Stimulated activated CD4-positive, alpha-beta T cell treated with anti-CD3 and anti-CD28 coated beads, TNF-alpha, amount 100 ng/mL, for 1 hour (primary cell): ENCODE measurements around the gene CD44.
"Not testable (repeated sequence)": the region's sequence is repeated elsewhere in the genome, so short reads cannot be mapped to it uniquely, and the experiment has no call there.

ENCODE experiments used
- DNase-seq, 3 donors: peaks; one replicate each; pipeline ENCODE4 v3.0.0-alpha.2; 2020; ENCODE audit warnings: low read depth in 3 of 3, low spot score in 1 of 3

CD44 gene

DNA sequence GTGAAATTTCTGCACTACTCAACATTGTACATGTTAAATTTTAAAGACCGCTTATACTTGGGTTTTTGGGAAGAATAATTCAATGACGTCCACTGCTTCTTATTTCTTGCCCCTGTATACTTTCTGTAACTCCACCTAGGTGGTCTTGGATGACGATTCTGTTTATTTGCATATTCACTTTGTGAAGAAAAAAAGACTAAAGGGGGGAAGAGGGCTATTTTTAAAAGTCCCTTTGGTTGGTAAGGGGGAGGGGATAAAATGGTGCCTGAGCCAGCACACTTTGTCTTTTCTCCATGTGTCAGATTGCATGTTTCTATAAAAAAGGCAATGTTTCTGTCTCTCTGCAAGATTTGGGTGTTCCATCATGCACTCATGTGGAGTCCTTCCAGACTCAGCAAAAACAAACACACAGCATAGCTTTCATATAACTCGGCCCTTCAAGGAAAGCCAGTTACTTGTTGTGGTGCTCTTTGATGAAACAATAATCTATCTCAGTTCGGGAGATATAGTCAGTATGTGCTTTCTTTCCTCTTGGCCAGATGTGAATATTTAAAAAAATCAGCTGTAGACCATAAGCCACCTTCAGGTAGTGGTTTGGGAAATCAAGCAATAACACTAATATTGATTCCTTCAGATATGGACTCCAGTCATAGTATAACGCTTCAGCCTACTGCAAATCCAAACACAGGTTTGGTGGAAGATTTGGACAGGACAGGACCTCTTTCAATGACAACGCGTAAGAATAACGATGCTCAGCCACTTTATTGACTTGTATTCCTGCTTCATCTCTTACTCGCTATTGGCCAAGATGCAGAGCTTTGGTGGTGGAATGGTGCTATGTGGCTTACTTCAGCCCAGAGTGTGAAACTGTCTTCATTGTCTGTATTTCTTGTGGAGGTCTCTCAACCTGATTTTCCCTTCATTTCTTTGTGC lies 68.8 kb downstream of the CD44 start:
- no peak for DNase-seq

DNA sequence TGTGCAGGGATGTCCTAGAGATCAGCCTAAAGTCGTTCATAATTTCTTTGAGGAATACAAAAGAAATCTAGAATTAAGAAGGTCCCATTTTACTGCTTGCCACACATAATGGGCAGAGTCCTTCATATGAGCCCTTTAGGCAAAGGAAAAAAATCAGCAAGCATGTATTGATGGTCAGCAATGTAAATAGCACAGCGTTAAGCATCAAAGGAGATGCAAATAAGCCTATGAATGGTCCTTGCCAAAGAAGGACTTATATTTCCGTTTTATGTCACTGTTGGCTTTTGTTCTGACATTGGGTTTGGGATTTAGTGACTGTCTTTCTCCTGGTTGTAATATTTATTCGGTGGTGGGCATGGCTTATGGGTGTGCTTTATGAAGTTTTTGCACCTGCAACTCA lies 69.8 kb downstream of the CD44 start:
- no peak for DNase-seq

DNA sequence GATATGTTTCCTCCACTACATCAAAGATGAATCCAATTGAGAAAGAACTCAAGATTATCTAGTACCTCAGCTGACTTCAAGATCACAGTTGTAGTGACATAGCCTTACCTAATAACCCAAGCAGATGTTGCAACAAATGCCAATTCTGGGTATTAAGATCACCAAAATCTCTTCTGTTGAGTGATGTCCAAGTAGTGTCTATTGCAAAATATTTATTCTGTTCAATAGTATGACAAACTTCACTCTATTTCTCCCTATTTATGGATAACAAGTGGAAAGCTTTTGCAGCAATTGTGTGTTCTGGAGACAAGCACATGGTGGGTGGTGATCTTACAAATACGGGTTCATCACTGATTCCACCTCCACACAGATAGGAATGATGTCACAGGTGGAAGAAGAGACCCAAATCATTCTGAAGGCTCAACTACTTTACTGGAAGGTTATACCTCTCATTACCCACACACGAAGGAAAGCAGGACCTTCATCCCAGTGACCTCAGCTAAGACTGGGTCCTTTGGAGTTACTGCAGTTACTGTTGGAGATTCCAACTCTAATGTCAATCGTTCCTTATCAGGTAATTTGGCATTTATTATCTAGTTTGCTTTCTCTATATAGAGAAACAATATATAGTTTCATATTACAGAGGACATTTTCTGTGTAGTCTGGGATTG lies 72.0 kb downstream of the CD44 start:
- no peak for DNase-seq

DNA sequence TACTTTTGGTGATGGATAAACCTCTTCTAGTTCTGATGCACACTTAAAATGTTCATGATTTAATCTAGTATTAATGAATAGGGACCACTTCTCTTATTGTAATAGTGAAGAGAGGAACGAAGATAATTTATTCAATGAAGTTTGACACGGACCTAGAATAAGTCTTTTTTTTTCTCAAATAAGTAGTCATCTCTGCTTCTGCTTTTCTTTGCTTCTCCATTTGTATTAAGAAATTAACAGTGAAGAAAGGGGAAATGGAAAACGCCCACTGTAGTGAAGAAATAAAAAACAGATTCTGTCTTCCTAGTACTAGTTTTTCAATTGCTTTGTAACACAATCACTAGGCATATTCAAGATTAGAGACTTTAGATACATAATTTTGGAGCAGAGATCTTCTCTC lies 73.0 kb downstream of the CD44 start:
- no peak for DNase-seq

DNA sequence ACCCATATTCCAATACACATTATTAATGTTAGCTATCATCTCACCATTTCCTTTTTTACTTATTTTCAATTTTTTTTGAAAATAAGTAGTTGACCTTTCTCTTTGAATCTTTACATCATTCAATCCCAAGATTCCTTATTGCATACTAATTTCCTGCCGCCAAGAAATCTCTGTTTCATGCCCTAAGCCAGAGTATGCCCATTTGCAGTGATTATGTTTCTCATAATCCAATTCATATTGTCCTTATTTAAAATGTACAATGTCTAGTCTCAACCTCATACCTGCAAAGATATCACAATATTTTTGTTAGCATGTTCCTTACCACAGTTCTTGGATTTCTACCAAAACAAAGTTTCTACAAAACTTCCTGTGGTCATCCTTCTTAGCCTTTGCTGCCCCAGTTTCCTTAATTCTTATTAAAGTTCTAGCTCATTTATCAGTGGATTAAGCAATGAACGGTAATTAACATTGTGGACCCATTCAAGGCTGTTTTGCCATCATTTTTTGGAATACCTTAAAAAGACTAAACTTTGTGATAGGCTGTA lies 75.3 kb downstream of the CD44 start:
- no peak for DNase-seq

DNA sequence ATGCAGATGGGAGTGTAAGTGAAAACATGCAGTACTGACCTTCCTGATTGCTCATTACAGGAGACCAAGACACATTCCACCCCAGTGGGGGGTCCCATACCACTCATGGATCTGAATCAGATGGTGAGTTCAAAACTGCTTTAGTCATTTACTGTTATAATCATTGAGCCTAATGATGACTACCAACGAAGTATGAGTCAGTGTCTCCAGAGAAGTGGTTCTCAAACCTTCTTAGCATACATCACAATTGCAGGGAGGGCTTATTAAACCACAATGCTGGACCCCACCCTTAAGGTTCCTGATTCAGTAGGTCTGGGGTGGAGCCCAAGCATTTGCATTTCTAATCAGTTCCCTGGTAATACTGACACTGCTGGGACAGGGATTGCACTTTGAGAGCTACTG lies 75.8 kb downstream of the CD44 start:
- DNase-seq = no peak

DNA sequence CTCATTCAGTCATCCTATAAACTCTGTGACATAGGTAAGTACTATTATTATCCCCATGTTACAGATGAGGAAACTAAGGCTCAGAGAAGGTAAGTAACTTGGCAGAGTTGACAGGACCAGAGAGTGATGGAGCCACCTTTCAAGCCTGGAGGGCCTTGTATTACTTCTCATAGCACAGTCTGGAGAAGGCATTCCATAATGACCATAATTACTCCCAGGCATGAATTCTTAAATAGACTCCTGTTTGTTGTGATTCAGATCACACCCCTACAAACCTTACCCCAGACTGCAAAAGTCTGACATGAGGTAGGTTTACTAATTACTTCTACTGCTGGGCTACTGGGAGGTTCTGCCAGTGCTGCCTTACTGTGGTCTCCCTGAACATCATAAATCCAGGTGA lies 77.0 kb downstream of the CD44 start:
- no peak for DNase-seq

DNA sequence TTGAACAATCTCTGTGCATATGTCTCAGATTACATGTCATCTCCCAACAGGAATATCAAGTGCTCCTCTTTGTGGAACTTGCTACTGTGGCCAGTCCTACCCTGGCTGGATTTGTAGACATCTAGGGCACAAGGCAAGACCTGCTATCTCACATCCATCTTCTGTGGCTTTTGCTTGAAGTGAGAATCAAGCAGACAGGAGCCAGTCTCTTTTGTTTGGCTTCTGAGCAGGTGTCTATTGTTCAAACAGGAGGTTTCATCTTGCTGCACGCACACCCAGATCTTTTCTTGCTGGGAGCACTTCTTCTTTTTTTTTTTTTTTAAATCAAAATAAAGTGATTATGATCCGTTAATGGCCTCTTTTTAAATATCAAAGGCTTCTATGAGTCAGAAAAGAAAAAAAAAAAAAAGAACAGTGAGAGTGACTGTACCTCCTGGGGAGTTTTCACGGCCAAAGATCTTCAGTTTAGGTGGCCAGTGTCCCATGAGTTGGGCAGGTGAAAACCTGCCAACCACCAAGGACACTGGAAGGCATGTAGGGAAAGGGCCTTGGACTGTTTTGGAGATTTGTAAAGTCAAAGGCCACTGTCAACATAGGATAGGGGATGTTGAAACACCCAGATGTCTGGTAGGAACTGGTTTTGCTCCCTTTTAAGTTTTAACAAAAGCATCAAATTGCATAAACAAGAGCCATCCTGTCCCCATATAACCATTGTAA lies 78.1 kb downstream of the CD44 start:
- DNase-seq = peak in 1 of 3 donors; percentile 23

DNA sequence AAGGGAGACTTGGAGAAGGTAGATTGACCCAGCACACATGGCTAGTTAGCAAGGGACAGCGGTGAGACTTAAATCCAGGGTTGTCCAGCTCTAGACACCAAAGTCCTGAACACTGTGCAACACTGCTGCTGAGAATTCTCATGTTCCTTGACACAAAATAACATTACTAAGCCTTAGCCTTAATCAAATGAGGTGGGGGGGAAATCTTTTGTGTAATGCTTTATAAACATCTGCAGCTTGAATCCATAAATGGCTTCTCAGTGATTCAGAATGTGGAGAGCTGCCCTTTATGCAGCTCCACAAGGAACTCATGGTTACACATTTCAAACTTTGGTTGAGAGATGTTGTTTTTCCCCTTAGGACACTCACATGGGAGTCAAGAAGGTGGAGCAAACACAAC lies 80.0 kb downstream of the CD44 start:
- DNase-seq = no peak

DNA sequence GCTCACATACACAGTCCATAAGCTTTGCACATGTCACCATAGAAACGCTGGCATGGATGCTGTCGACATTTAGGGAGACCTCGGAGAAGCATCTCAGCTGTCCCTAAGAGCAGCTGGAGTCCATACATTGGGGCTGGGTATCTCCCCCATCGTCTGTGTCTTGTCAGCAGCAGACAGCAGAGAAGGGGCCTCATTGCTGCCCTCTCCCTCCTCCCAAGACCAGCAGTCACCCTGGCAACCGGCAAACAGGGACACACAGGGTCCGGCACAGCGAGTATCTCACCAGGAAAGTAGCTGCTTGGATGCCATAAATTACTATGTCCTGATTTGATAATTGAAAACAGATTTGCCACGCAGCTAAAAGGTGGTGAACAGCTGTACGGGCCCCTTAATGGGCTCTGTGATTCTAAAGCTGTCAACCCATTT lies 84.4 kb downstream of the CD44 start:
- DNase-seq = no peak

DNA sequence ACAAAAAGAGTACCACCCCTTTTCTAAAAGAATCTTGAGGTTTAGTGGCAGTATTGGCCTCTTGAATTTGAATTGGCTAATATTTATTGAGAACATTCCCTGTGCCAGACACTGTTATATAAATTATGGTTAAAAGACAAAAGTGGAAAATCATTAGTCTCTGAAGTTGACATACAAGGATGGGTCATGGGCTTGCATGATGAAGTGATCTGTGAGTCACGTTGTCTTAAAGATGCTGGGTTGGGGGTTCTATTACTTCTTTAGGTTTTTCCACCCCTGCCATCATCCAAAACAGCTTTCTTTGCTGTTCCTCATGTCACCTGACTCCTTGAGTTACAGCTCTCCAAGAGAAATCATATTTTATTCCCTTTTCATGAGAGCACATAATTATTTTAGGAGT lies 85.0 kb downstream of the CD44 start:
- DNase-seq = no peak

DNA sequence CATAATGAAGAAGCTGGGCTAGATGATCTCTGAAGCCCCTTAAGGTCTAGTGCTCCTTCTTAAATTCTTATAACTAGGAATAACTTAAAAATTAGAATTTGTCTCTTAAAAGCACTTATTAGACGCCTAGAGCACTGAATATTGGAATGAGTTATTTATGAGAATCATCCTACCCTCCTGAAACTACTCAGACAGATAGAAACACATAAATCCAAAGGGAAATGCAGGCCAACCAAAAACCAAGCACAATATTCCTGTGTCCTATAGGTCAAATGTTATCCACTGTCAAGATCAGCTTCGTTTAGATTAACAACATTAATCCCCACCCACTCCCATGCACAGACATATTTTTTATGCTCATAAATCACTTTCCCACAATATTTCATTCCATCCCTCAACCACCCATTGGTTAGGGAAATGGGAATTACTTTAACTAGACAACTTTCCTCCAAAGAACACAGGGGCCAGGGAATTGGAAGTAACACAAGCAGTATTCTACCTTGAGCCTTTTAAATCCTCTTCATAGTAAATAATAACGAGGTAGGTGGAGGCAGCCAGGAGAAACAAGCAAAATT lies 87.1 kb downstream of the CD44 start:
- no peak for DNase-seq

DNA sequence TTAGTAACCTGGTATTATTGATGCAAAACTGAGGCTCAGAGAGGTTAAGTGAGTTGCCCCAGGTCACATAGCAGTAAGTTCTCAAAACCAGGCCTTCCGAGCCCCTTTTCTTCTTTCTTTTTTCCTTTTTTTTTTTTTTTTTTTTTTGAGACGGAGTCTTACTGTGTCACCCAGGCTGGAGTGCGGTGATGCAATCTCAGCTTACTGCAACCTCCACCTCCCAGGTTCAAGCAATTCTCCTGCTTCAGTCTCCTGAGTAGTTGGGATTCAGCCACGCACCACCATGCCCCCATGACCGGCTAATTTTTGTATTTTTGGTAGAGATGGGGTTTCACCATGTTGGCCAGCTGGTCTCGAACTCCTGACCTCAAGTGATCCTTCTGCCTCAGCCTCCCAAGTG lies 87.8 kb downstream of the CD44 start:
- DNase-seq = not testable (repeated sequence)

DNA sequence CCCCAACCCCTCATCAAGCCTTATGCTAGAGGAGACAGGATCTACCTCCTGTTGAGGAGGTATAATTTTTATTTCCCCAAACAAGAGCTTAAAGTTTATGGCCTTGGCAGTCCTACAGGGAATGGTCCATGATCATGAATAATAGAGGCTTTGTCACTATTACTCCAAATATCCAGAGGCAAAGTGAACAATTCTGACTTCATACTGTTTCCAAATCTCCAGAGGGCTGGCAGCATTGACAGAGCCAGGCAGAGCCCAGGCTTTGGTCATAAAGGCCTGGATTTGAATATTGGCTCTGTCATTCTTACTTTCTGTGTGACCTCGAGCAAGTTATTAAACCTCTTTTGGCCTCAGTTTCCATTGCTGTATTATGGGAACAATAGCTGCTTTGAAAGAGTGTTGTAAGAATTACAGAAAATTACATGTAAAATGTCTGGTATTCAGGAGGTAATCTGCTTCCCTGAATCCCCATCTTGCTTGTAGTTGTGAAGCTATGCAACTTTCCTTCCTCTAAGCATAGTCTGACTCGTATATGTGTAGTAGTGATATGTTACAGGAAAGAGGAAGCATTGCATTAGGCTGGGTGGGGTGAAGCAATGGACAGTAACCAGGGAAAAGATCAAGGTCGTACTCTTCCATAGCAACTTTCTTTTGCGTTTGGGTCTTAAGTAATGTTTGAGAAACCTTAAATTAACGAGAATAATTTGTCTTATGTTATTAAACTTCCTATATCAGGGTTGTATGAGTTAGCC lies 88.8 kb downstream of the CD44 start:
- DNase-seq = no peak

DNA sequence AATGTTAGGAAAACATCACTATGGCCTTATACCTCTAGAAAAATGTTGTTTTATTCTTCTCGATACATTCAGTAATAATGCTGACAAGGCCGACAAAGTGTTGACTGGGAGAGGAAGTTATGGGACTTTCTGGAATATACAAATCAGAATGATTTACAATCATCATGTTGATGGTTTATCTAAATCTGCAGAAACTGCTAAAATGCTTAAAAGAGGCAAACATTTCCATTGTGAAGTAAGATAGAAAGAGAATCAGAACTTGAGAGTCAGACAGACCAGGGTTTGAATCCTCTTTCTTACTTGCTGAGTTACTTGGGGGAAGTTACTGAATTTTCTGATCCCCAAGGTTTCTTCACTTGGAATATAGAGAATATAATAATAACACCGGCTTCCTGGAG lies 89.4 kb downstream of the CD44 start:
- no peak for DNase-seq

DNA sequence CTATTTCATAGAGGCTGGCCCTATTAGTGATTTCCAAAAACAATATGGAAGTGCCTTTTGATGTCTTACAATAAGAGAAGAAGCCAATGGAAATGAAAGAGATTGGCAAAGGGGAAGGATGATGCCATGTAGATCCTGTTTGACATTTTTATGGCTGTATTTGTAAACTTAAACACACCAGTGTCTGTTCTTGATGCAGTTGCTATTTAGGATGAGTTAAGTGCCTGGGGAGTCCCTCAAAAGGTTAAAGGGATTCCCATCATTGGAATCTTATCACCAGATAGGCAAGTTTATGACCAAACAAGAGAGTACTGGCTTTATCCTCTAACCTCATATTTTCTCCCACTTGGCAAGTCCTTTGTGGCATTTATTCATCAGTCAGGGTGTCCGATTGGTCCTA lies 91.4 kb downstream of the CD44 start:
- no peak for DNase-seq

DNA sequence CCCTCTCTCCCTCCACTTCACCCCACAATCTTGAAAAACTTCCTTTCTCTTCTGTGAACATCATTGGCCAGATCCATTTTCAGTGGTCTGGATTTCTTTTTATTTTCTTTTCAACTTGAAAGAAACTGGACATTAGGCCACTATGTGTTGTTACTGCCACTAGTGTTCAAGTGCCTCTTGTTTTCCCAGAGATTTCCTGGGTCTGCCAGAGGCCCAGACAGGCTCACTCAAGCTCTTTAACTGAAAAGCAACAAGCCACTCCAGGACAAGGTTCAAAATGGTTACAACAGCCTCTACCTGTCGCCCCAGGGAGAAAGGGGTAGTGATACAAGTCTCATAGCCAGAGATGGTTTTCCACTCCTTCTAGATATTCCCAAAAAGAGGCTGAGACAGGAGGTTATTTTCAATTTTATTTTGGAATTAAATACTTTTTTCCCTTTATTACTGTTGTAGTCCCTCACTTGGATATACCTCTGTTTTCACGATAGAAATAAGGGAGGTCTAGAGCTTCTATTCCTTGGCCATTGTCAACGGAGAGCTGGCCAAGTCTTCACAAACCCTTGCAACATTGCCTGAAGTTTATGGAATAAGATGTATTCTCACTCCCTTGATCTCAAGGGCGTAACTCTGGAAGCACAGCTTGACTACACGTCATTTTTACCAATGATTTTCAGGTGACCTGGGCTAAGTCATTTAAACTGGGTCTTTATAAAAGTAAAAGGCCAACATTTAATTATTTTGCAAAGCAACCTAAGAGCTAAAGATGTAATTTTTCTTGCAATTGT lies 92.3 kb downstream of the CD44 start:
- DNase-seq = no peak

DNA sequence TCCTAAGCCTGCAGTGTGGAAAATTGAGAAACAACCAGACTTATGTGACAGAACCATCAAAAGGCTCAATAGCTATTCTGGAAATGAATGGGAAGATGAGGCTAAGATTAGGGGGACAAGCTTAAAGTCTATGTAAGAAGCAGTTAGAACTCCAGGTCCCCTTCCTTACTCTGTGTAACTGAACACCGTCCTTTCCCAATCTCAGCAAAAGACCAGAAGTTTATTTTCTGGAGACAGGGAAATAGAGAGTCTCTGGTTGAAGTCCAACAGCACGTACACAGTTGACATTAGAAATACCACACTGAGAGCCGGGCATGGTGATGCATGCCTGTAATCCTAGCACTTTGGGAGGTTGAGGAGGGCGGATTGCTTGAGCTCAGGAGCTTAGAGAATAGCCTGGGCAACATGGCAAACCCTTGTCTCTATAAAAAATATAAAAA lies 93.9 kb downstream of the CD44 start:
- DNase-seq = no peak

DNA sequence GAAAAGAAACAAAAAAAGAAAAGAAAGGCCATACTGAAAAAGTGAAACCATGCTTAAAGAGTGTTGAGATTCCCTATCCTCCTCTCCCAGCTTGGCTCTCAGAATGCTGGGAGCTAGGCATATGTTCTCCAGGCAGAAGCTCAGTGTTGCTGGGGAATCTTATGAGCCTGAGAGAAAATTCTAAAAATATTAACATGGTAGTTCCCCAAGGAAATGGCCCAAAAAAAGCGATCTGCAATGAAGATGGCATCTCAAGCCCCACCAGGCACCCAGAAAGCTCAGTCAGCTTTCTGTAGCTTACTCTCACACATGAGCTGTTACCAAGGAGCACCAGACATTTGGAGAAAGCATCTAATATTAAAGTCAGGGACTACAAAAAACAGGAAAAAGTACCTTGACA lies 94.5 kb downstream of the CD44 start:
- no peak for DNase-seq
